HG02870 (cell line): ENCODE data around the gene MXRA7.
"Not testable (repeated sequence)": the region's sequence is repeated elsewhere in the genome, so short reads cannot be mapped to it uniquely, and the experiment has no call there.

Experiments
- ATAC-seq: cut with Tn5 transposase; IDR thresholded peaks from one replicate; pipeline ENCODE4 v1.9.1; 2021; ENCODE audit warnings: mild to moderate bottlenecking, moderate library complexity; ENCODE audit not compliant: unreplicated experiment

The MXRA7 gene, protein sequence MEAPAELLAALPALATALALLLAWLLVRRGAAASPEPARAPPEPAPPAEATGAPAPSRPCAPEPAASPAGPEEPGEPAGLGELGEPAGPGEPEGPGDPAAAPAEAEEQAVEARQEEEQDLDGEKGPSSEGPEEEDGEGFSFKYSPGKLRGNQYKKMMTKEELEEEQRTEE

GRCh38 chr17:76710863-76711611 is at the start of gene MXRA7:
MXRA7 (minus strand) TSS chr17:76710965; CDS start chr17:76710946, 19 bp downstream.
- no peak for ATAC-seq

GRCh38 chr17:76758570-76758969 is 47.8 kb upstream of the MXRA7 start:
- no peak for ATAC-seq

DNA sequence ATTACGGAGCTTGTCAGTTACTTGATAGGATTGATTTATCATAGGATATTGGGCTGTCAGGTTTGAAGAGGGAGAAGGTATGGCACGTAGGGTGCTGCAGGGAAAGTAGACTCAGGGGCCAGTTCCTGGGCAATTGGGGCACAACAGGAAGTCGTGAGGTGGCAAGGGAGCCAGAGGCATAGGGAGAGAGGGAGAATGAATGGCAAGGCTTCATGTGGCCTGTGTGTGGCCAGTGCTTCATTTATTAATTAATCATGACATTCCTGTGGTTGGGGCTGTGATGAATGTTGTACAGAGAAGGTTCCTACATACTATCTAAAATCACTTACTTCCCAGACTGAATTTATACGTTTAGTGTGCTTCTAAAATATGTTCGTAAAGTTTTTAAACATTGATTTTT is 46.5 kb upstream of the MXRA7 start:
- no peak for ATAC-seq

GRCh38 chr17:76755285-76755684 is 44.5 kb upstream of the MXRA7 start:
- ATAC-seq = no peak

GRCh38 chr17:76753061-76753961 is 42.5 kb upstream of the MXRA7 start:
- ATAC-seq = no peak

DNA sequence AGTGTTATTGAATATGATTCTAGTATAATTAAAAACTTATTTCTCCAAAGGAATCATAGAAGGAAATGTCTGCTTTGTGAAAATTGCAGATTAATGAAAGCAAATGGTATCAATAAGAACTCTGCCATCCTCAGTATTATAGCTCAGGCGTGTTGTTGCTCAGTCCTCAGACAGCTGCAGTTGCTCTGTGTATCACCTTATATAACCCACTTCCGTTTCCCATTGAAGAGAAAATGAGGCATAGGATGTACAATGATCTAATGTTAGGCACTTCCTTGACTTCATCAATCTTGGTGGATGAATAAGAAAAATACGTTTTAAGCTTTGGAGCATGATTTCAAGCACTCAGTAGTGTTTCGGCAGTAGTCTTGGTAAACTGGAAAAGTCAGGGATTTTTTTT is 41.2 kb upstream of the MXRA7 start:
- ATAC-seq = no peak

DNA sequence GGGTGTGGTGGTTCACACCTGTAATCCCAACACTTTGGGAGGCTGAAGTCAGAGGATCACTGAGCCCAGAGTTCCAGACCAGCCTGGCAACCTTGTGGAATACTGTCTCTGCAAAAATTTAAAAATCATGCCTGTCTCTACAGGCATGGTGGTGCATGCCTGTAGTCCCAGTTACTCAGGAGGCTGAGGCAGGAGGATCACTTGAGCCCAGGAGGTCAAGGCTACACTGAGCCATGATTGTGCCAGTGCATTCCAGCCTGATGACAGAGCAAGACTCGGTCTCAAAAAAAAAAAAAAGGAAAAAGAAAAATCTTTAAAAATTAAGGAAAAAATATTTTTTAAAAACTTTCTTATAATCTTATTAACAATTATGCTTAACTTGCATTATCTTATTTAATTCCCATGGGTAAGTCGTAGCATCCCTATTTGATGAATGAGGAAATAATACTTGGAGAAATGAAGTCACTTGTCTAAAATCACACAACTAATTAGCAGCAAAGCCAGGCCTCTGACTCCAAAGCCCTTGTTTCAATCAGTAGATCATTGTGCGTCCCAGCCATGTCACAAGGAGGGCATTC is 40.7 kb upstream of the MXRA7 start:
- no peak for ATAC-seq

DNA sequence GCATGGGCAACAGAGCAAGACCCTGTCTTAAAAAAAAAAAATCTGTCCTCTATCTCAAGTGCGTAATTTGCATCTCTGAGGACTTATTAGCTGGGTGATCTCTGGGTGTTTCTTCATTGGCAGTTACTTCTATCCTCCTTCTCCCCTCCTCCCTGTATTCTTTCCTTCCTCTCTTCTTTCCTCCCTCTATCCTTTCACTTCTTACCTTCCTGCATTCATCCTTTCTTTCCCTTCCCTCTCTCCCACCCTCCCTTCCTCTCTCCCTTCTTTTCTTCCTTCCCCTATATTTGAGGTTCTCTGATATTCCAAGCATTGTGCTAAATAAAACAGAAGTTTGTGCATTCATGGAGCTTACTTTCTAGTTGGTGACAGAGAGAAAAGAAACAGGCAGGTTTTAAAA is 37.9 kb upstream of the MXRA7 start:
- ATAC-seq = no peak

DNA sequence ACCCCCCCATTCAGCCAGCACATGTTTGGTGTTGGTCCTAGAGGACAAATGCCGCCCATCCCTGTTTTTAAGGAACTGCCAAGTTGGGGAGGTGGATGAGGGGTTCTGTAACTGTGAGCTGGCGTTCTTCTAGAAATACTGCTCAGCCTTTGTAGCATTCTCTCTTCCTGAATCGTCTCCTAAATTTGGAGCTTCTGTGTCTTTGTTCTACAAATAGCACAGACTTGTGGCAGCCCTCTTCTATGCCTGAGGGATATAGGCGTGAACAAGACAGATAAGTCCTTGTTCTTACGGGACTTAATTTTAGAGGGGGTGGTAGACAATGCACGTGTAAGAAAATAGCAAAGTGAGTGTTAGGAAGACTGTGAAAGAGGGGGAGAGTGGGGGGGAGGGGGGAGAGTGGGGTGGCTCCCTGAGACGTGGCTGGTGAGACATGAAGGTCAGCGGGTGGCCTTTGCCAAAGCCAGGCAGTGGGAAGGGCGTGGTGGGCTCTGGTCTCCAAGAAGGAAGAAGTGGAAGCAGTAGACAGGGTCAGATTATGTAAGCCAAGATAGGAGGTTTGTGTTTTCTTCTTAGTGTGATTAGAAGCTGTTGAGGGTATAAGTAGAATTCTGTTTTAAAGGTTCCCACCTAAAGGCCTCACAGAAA is 37.1 kb upstream of the MXRA7 start:
- no peak for ATAC-seq

- not testable (repeated sequence) for ATAC-seq
Measured at GRCh38 chr17:76745785-76746184, 35.0 kb upstream of the MXRA7 start.

GRCh38 chr17:76744747-76745146 is 34.0 kb upstream of the MXRA7 start:
- ATAC-seq = no peak

DNA sequence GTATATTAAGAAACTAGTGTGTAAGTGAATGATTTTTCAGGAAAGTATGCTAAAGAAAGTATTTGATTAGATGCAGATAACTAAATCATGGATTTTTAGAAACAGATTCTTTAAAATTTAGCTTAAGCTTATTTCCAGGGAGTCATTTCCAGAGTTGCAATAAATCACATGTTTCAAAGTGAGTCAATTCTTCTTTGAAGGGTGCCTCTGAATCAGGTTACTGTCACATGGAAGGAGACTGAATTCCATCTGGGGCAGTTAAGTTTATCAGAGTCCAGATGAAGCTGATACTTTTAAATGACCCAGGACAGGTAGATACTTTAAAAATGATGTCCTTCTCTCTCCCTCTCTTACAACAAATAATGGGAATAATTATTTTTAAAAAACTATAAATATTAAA is 32.2 kb upstream of the MXRA7 start:
- no peak for ATAC-seq

DNA sequence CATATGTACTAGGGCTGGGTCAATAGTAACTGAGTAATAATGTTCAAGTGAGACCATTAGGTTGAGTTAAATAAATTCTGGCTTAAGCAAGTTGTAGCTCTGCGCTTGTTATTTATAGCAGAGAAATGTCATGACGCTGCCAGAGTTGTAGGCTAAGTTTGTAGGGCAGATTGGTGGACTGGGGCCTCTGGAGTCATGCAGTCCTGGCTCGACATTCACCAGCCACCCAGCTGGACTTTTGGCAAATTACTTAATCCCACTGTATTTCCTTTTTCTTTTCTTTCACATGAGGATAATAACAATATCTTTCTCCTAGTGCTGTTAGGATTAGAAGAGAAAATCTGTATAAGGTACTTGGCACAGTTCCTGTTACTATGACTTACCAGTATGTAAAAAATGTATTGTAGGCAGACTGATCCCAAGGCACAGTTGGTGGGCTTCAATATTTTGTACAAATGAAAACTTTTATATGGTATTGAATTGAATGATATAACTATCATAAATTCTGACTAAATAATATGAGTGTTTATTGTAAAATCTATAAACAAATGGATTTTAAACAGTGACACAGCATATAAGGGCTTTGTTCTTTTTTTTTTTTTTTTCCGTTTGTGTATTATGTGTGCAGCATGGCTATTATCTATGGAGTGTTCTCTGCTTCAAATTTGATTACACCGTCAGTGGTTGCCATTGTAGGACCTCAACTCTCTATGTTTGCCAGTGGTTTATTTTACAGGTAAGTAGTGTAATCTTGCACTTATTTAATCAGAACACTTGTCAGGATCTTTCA is 29.8 kb upstream of the MXRA7 start:
- ATAC-seq = no peak

DNA sequence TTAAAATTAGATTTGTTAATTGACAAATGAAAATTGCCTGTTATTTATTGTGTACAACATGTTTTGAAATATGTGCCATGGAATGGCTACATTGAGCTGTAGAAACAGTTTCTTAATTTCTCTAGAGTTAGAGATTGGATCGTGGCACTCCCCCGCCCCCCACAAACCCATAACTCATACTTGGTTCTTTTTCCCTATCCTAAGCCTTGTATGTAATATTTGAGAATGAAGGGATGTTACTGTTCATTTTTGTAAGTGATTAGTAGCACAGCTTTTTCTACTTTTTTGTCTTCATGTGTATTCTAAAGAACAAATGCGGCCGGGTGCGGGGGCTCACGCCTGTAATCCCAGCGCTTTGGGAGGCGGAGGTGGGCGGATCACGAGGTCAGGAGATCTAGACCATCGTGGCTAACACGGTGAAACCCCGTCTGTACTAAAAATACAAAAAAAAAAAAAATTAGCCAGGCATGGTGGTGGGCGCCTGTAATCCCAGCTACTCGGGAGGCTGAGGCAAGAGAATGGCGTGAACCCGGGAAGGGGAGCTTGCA is 28.9 kb upstream of the MXRA7 start:
- not testable (repeated sequence) for ATAC-seq

GRCh38 chr17:76738468-76738850 is 27.7 kb upstream of the MXRA7 start:
- no peak for ATAC-seq

DNA sequence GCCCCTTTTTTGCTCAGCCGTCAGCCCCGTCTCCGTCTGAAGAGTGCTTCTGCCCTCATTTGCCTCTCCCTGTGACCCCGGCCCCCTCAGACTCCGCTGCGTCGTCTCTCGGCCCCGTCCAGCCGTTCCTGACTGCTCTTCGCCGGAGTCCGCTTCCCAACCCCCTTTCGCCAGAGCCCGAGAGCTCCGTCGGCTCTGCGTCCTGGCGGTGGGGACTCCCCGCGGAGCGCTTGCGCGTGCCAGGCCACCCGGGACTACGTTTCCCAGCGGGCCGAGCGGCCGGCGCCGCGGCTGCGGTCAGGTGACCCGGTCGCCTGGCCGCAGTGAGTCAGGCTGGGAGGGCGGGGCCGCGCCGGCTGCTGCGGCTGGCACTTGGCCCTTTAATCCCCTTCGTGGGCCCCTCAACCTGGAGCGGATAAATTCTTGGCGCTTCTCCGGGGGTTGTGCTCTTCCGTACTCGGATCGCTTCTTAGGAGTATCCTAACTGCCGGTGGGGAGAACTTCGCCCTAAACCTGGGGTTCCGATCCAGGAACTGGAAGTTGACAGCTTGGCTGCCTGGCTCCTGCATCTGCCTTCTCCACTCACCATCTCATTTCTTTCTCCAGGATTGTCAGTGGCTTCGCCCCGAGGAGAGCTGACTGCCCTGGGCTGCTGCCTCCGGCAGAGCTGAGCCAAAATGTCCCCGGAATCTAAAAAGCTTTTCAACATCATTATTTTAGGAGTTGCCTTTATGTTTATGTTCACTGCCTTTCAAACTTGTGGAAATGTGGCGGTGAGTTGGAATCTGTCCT is 27.1 kb upstream of the MXRA7 start, which contains the start of gene MFSD11:
TSS of gene MFSD11 (plus strand) at position 444 of the 792 bp plus-strand sequence. CDS start at position 678, 234 bp downstream.
- peak; percentile 50 for ATAC-seq

GRCh38 chr17:76737082-76737675 is 26.4 kb upstream of the MXRA7 start, which contains the start of gene SRSF2:
SRSF2 (minus strand) TSS chr17:76737331; CDS start chr17:76737160, 171 bp downstream.
- peak; percentile 65 for ATAC-seq

GRCh38 chr17:76736349-76737081 is 25.8 kb upstream of the MXRA7 start:
- peak; percentile 12 for ATAC-seq
